Activated CD4-positive, alpha-beta T cell treated with anti-CD3 and anti-CD28 coated beads for 36 hours (primary cell): ENCODE measurements around the gene TP53I11. TPM values are rescaled to one million over a fixed set of nuclear protein-coding genes. Genes with fewer than 3 reads are reported as not detected.

Experiments
- ATAC-seq: fragments of 200-7000 bp; cut with Tn5 transposase; one replicate; pipeline ENCODE4 v1.10.0; 2021; ENCODE audit warnings: mild to moderate bottlenecking, moderate library complexity
- CTCF ChIA-PET: fragments of 350-600 bp; sonication (Branson Sonifier 250); formaldehyde crosslinking; loops from one replicate; lab custom pipeline; 2021; ENCODE audit warnings: antibody characterized with exemption; lab: Charles Lee
- POLR2A ChIA-PET: fragments of 350-600 bp; sonication (Branson Sonifier 250); formaldehyde crosslinking; loops from one replicate; lab custom pipeline; 2021; ENCODE audit warnings: antibody characterized with exemption, inconsistent platforms; lab: Charles Lee
- DNase-seq: peaks from one replicate; pipeline ENCODE4 v3.0.0-alpha.2; 2020
- H3K27ac Mint-ChIP-seq: one replicate; pipeline ENCODE4 v1.8.0; 2021; ENCODE audit warnings: mixed read lengths
- H3K27me3 Mint-ChIP-seq: one replicate; pipeline ENCODE4 v1.8.0; 2021; ENCODE audit warnings: mixed read lengths
- H3K36me3 Mint-ChIP-seq: one replicate; pipeline ENCODE4 v1.8.0; 2021; ENCODE audit warnings: low read depth, mixed read lengths
- H3K4me1 Mint-ChIP-seq: one replicate; pipeline ENCODE4 v1.8.0; 2021; ENCODE audit warnings: mixed read lengths
- H3K4me3 Mint-ChIP-seq: one replicate; pipeline ENCODE4 v1.8.0; 2021; ENCODE audit warnings: mild to moderate bottlenecking, moderate library complexity, mixed read lengths
- H3K9me3 Mint-ChIP-seq: one replicate; pipeline ENCODE4 v1.8.0; 2021; ENCODE audit warnings: low read depth, mixed read lengths
- intact Hi-C, 2 experiments: fragments of 100-400 bp; cut with DNase I in 1 of 2; cut with micrococcal nuclease in 1 of 2; formaldehyde crosslinking; loops; one replicate each; pipeline versions ENCODE4 v1.14.2 to v1.15.1; 2022 to 2024; cut with DNase I, micrococcal nuclease
- total RNA-seq, 2 experiments: library from RNA; stranded (reverse); gene quantifications; one replicate each; pipeline ENCODE4 v1.2.3, GENCODE V29; 2021

TP53I11 gene
- total RNA-seq, 2 experiments from 2014 or later, result 14.3 to 15.8 TPM

GRCh38 chr11:44988981-44989635, 38.4 kb upstream of the TP53I11 start:
- Mint-ChIP-seq H3K4me3 (no peak overlapping the region), H3K27ac (no peak overlapping the region), H3K27me3 (no peaks in the 10 kb centered on the region), H3K9me3 (no peaks in the 10 kb centered on the region), H3K36me3 (no peaks in the 10 kb centered on the region), H3K4me1 (no peaks in the 10 kb centered on the region)
- no peak for ATAC-seq
- ChIA-PET CTCF (interaction anchor here (0.9 kb wide), 1 partner anchor 14 kb away, joined by 6 read pairs; no protein-coding TSS in a partner anchor), POLR2A (no interaction called here)
- no peak for DNase-seq
- intact Hi-C loops, result no loop called here

GRCh38 chr11:44988111-44988510, 37.4 kb upstream of the TP53I11 start:
- ATAC-seq (no peak), DNase-seq (no peak)
- Mint-ChIP-seq H3K9me3 (no peaks in the 10 kb centered on the region), H3K27me3 (no peaks in the 10 kb centered on the region), H3K4me3 (no peak overlapping the region), H3K36me3 (no peaks in the 10 kb centered on the region), H3K27ac (no peak overlapping the region), H3K4me1 (no peaks in the 10 kb centered on the region)
- intact Hi-C loops, result no loop called here
- ChIA-PET POLR2A (no interaction called here), CTCF (interaction anchor here (0.8 to 0.9 kb wide), 2 partner anchors 13 to 211 kb away, joined by 3 to 6 read pairs; no protein-coding TSS in a partner anchor)

- CTCF ChIA-PET, result interaction anchor here (0.8 kb wide), 1 partner anchor 212 kb away, joined by 3 read pairs; no protein-coding TSS in a partner anchor
- no peaks in the 10 kb centered on the region for H3K4me1 Mint-ChIP-seq
- H3K36me3 Mint-ChIP-seq, result no peaks in the 10 kb centered on the region
- no peaks in the 10 kb centered on the region for H3K9me3 Mint-ChIP-seq
- ATAC-seq (no peak), DNase-seq (no peak)
- no peaks in the 10 kb centered on the region for H3K27me3 Mint-ChIP-seq
- intact Hi-C loops, result no loop called here
- POLR2A ChIA-PET, result no interaction called here
- H3K27ac Mint-ChIP-seq, result no peak overlapping the region
- H3K4me3 Mint-ChIP-seq, result no peak overlapping the region
Measured at GRCh38 chr11:44987506-44987905, 36.8 kb upstream of the TP53I11 start.

- POLR2A ChIA-PET, result no interaction called here
- Mint-ChIP-seq H3K4me1 (no peaks in the 10 kb centered on the region), H3K27me3 (no peaks in the 10 kb centered on the region), H3K27ac (no peak overlapping the region), H3K4me3 (no peak overlapping the region), H3K9me3 (no peaks in the 10 kb centered on the region), H3K36me3 (no peaks in the 10 kb centered on the region)
- ATAC-seq (no peak), DNase-seq (no peak)
- CTCF ChIA-PET, result interaction anchor here (1.7 kb wide), 1 partner anchor 124 kb away, joined by 3 read pairs; no protein-coding TSS in a partner anchor
- intact Hi-C loops, result no loop called here
Measured at GRCh38 chr11:44986315-44986714, 35.6 kb upstream of the TP53I11 start.

- ATAC-seq, result no peak
- CTCF ChIA-PET, result interaction anchor here (1.7 kb wide), 1 partner anchor 125 kb away, joined by 3 read pairs; no protein-coding TSS in a partner anchor
Measured at GRCh38 chr11:44985721-44986120, 35.0 kb upstream of the TP53I11 start.

GRCh38 chr11:44983786-44984185, 33.1 kb upstream of the TP53I11 start:
- peaks cover 10% of the 10 kb centered on the region for H3K4me1 Mint-ChIP-seq
- DNase-seq (no peak), ATAC-seq (no peak)
- H3K27me3 Mint-ChIP-seq, result no peaks in the 10 kb centered on the region
- POLR2A ChIA-PET, result no interaction called here
- no peaks in the 10 kb centered on the region for H3K36me3 Mint-ChIP-seq
- no peaks in the 10 kb centered on the region for H3K9me3 Mint-ChIP-seq
- H3K4me3 Mint-ChIP-seq, result no peak overlapping the region
- H3K27ac Mint-ChIP-seq, result no peak overlapping the region
- intact Hi-C loops, result no loop called here
- CTCF ChIA-PET, result no interaction called here

More at GRCh38 chr11:44985721-44986120, 35.0 kb upstream of the TP53I11 start:
- H3K27me3 Mint-ChIP-seq, result no peaks in the 10 kb centered on the region
- POLR2A ChIA-PET, result no interaction called here
- no peaks in the 10 kb centered on the region for H3K4me1 Mint-ChIP-seq
- no peaks in the 10 kb centered on the region for H3K36me3 Mint-ChIP-seq
- DNase-seq, result no peak
- H3K9me3 Mint-ChIP-seq, result no peaks in the 10 kb centered on the region
- H3K27ac Mint-ChIP-seq, result no peak overlapping the region
- intact Hi-C loops, result no loop called here
- H3K4me3 Mint-ChIP-seq, result no peak overlapping the region

GRCh38 chr11:44982496-44983062, 31.9 kb upstream of the TP53I11 start:
- no peaks in the 10 kb centered on the region for H3K27me3 Mint-ChIP-seq
- H3K4me3 Mint-ChIP-seq, result no peak overlapping the region
- ATAC-seq (no peak), DNase-seq (no peak)
- H3K9me3 Mint-ChIP-seq, result no peaks in the 10 kb centered on the region
- H3K36me3 Mint-ChIP-seq, result no peaks in the 10 kb centered on the region
- peaks cover 10% of the 10 kb centered on the region for H3K4me1 Mint-ChIP-seq
- no peak overlapping the region for H3K27ac Mint-ChIP-seq
- ChIA-PET CTCF (interaction anchor here (0.6 to 0.8 kb wide), 2 partner anchors 24 to 46 kb away, joined by 3 to 4 read pairs; no protein-coding TSS in a partner anchor), POLR2A (no interaction called here)
- intact Hi-C loops, result no loop called here

GRCh38 chr11:44980533-44981427, 30.1 kb upstream of the TP53I11 start:
- no peak for ATAC-seq
- intact Hi-C loops, result no loop called here
- POLR2A ChIA-PET, result interaction anchor here (0.6 kb wide), 1 partner anchor 18 kb away, joined by 4 read pairs; no protein-coding TSS in a partner anchor
- Mint-ChIP-seq H3K4me3 (no peak overlapping the region), H3K27ac (no peak overlapping the region), H3K4me1 (peaks cover 10% of the 10 kb centered on the region), H3K27me3 (no peaks in the 10 kb centered on the region), H3K9me3 (no peaks in the 10 kb centered on the region), H3K36me3 (no peaks in the 10 kb centered on the region)
- CTCF ChIA-PET, result interaction anchor here (0.9 kb wide), 1 partner anchor 51 kb away, joined by 4 read pairs; no protein-coding TSS in a partner anchor
- DNase-seq, result no peak

- Mint-ChIP-seq H3K36me3 (no peaks in the 10 kb centered on the region), H3K9me3 (no peaks in the 10 kb centered on the region), H3K4me3 (no peak overlapping the region), H3K27me3 (no peaks in the 10 kb centered on the region), H3K4me1 (peaks cover 10% of the 10 kb centered on the region), H3K27ac (peak overlapping the region; percentile 2)
- DNase-seq (no peak), ATAC-seq (no peak)
- ChIA-PET POLR2A (no interaction called here), CTCF (no interaction called here)
- intact Hi-C loops, result no loop called here
Measured at GRCh38 chr11:44979543-44980399, 29.1 kb upstream of the TP53I11 start.

- H3K9me3 Mint-ChIP-seq, result no peaks in the 10 kb centered on the region
- no peak overlapping the region for H3K27ac Mint-ChIP-seq
- H3K36me3 Mint-ChIP-seq, result no peaks in the 10 kb centered on the region
- ChIA-PET POLR2A (no interaction called here), CTCF (interaction anchor here (1.2 to 2.3 kb wide), 2 partner anchors 42 to 178 kb away, joined by 3 to 5 read pairs; no protein-coding TSS in a partner anchor)
- H3K27me3 Mint-ChIP-seq, result no peaks in the 10 kb centered on the region
- ATAC-seq (no peak), DNase-seq (no peak)
- intact Hi-C loops, result no loop called here
- H3K4me3 Mint-ChIP-seq, result no peak overlapping the region
- peaks cover 10% of the 10 kb centered on the region for H3K4me1 Mint-ChIP-seq
Measured at GRCh38 chr11:44978961-44979331, 28.3 kb upstream of the TP53I11 start.
